Colonic mucosa (tissue), 4 donors: ENCODE results near the gene ABCA7. TPM values are rescaled to one million over a fixed set of nuclear protein-coding genes. Genes with fewer than 3 reads are reported as not detected.

Source experiments
- DNase-seq: peaks from one replicate; pipeline ENCODE4 v3.0.0-alpha.2; 2020
- H3K27ac ChIP-seq: fragments of 200-600 bp; one replicate; pipeline ENCODE4 v1.8.0; 2021
- H3K27me3 ChIP-seq: fragments of 200-600 bp; one replicate; pipeline ENCODE4 v1.8.0; 2021
- H3K36me3 ChIP-seq: fragments of 200-600 bp; one replicate; pipeline ENCODE4 v1.8.0; 2021
- H3K4me1 ChIP-seq: fragments of 200-600 bp; one replicate; pipeline ENCODE4 v1.8.0; 2021; ENCODE audit warnings: mild to moderate bottlenecking
- H3K4me3 ChIP-seq: fragments of 200-600 bp; one replicate; pipeline ENCODE4 v1.8.0; 2021
- H3K9ac ChIP-seq, 2 donors: one replicate each; pipeline ENCODE4 v1.7.0; 2013; ENCODE audit warnings: control low read depth in 2 of 2, low read depth in 2 of 2, low read length in 2 of 2
- H3K9me3 ChIP-seq: fragments of 200-600 bp; one replicate; pipeline ENCODE4 v1.8.0; 2021
- intact Hi-C: fragments of 100-400 bp; cut with DNase I; formaldehyde crosslinking; loops from one replicate; pipeline ENCODE4 v1.14.1; 2022
- total RNA-seq, 2 donors: library from RNA; stranded (reverse); fragmentation: NEBNext Ultra II Directional in 1 of 2; extraction: Animal tissue kit (Norgen Biotek cat#: 25700) in 1 of 2; gene quantifications; one replicate each; pipeline ENCODE4 v1.2.1, GENCODE V29; 2021
- TF ChIP-seq, protein P1 (sequence below): fragments of 200-600 bp; IDR thresholded peaks from one replicate; pipeline ENCODE4 v1.8.0; 2022; ENCODE audit warnings: antibody characterized with exemption, mild to moderate bottlenecking
- donor health status: healthy.
- donor health status: DM: no; HTN: no; CAD: no.
- donor health status: DM: no; HTN: no; CAD: no.

The ABCA7 gene
- total RNA-seq, 2 donors from 2014 or later, result 23.9 to 31.6 TPM

DNA sequence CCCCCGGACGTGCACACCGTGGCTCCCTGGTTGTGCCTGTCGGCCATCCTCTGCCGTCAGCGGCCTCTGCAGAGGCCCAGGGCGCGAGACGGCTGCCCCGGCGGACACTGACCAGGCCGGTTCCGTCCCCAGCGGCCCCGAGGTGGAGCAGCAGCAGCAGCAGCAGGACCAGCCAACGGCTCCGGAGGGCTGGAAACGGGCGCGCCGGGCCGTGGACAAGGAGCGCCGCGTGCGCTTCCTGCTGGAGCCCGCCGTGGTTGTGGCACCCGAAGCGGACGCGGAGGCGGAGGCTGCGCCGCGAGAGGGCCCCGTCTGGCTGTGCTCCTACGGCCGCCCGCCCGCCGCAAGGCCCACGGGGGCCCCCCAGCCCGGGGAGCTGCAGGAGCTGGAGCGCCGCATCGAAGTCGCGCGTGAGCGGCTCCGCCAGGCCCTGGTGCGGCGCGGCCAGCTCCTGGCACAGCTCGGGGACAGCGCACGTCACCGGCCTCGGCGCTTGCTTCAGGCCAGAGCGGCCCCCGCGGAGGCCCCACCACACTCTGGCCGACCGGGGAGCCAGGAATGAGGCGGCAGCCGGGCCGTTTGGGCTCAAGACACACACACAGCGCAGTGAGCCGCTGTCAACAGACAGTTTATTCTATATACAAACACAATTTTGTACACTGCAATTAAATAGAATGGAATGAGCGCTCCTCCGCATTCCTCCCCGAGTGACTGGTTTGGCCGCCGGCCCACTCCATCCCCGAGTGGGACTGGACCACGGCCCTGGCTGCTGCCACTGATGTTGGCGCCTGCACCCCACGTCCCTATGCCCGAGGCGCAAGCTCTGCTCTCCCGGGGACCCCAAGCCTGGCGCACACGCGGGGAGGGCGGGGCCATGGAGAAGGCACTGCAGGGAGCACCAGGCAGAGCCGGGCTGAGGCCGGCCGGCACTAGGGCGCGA lies 30.6 kb upstream of the ABCA7 start:
- DNase-seq, result no peak
- Histone ChIP-seq H3K36me3 (peaks cover 22% of the 10 kb centered on the region), H3K9ac (no peak overlapping the region), H3K4me3 (no peak overlapping the region), H3K27me3 (no peaks in the 10 kb centered on the region), H3K27ac (peak overlapping the region; percentile 44), H3K4me1 (no peaks in the 10 kb centered on the region), H3K9me3 (no peaks in the 10 kb centered on the region)
- TF ChIP-seq, protein P1, sequence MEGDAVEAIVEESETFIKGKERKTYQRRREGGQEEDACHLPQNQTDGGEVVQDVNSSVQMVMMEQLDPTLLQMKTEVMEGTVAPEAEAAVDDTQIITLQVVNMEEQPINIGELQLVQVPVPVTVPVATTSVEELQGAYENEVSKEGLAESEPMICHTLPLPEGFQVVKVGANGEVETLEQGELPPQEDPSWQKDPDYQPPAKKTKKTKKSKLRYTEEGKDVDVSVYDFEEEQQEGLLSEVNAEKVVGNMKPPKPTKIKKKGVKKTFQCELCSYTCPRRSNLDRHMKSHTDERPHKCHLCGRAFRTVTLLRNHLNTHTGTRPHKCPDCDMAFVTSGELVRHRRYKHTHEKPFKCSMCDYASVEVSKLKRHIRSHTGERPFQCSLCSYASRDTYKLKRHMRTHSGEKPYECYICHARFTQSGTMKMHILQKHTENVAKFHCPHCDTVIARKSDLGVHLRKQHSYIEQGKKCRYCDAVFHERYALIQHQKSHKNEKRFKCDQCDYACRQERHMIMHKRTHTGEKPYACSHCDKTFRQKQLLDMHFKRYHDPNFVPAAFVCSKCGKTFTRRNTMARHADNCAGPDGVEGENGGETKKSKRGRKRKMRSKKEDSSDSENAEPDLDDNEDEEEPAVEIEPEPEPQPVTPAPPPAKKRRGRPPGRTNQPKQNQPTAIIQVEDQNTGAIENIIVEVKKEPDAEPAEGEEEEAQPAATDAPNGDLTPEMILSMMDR, result no peak
- intact Hi-C loops, result no loop called here

DNA sequence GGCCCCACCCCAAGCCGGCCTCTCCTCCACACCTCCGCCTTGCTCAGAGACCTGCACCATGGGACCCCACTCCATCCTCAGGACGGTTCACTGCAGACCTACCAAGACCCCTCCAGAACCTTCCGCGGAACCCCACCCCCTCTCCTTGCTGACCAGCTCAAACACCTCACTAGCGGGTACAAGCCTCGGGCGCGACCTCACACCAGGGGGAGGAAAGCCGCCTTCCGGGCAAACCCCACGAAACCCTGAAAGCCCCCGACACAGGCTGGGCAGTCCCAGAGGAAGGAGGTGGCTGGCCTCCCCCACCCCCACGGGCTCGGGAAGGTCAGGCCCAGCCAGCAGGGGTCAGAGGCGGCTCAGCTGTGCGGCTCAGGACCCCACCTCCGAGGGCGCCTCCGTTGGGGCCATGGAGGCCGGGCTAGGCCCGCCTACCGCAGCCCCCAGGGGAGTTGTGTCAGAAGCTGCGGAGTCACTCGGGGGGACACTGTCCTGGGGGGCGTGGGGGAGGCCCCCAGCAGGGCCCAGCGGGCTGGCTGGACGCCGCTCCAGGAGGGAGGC lies 29.8 kb upstream of the ABCA7 start:
- Histone ChIP-seq H3K27ac (no peak overlapping the region), H3K9ac (no peak overlapping the region), H3K9me3 (no peaks in the 10 kb centered on the region), H3K27me3 (no peaks in the 10 kb centered on the region), H3K4me3 (no peak overlapping the region), H3K4me1 (no peaks in the 10 kb centered on the region), H3K36me3 (peaks cover 22% of the 10 kb centered on the region)
- TF ChIP-seq, protein P1, result no peak
- intact Hi-C loops, result no loop called here
- no peak for DNase-seq

DNA sequence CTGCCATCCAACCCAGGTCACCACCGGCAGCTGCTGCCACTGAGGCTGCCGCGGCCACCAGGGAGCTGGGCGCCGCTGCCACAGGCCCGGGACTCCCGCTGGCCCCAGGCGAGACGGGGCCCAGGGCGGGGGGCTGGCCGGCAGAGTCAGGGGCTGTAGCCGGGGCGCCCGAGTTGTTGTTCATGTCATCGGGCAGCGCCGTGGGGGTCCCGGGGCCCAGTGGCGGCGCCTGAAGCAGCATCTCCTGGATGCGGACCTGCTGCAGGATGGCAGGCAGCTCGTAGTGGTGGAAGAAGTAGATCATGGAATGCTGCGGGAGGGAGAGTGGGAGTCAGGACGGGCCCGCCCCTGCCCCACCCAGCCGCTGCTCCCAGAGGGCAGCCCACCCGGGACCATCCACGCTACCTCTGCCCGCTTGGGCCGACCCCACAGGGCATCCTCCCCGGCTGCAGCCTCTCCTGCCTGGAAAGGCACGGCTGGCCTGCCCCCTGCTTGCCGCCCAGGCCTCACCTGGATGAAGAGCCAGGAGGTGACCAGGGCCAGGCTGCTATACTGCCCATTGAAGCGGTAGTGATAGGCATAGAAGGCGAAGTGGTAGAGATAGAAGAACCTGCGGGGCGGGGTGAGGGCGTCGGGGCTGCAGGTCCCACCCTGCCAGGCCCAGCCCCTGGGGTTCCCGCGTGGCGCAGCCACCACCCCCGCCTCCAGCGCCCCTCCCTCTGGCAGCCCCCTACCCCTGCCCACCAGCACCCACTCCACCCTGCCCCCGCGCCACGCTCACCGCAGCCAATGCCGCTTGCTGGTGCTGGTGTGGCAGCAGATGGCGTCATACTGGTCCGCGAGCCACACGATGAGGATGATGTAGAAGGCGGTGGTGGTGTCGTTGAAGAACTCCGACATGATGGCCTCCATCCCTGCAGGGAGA lies 29.1 kb upstream of the ABCA7 start:
- Histone ChIP-seq H3K9me3 (no peaks in the 10 kb centered on the region), H3K9ac (no peak overlapping the region), H3K36me3 (peaks cover 22% of the 10 kb centered on the region), H3K4me3 (no peak overlapping the region), H3K27me3 (no peaks in the 10 kb centered on the region), H3K4me1 (peaks cover 1% of the 10 kb centered on the region), H3K27ac (no peak overlapping the region)
- intact Hi-C loops, result no loop called here
- no peak for DNase-seq
- TF ChIP-seq, protein P1, result no peak

DNA sequence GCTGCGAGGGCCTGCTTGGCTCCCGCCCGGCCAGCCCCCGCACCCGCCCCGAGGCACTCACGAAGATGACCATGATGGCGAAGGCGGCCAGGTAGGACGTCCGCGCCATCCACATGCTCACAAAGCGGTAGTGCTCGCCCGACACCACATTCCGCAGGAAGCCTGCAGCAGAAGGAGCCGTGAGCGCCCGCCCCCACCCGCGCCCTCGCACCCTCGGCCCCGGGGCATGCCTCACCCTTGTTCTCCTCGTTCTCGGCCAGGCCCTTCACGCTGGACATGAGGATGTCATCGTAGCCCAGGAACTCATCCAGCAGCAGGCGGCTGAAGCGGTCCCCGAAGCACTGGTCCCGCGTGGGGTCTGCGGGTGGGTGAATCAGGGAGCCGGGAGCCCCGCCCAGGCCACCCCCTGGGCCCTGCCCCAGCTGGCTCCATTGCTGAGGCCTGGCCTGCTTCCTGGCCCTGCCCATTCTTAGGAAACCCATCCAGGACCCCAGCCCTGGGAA lies 28.0 kb upstream of the ABCA7 start:
- TF ChIP-seq, protein P1, result no peak
- H3K4me1 ChIP-seq, result peaks cover 11% of the 10 kb centered on the region
- intact Hi-C loops, result no loop called here
- H3K9ac ChIP-seq, result no peak overlapping the region
- no peak for DNase-seq
- no peak overlapping the region for H3K4me3 ChIP-seq
- H3K27ac ChIP-seq, result no peak overlapping the region
- H3K9me3 ChIP-seq, result no peaks in the 10 kb centered on the region
- no peaks in the 10 kb centered on the region for H3K27me3 ChIP-seq
- H3K36me3 ChIP-seq, result peaks cover 22% of the 10 kb centered on the region

DNA sequence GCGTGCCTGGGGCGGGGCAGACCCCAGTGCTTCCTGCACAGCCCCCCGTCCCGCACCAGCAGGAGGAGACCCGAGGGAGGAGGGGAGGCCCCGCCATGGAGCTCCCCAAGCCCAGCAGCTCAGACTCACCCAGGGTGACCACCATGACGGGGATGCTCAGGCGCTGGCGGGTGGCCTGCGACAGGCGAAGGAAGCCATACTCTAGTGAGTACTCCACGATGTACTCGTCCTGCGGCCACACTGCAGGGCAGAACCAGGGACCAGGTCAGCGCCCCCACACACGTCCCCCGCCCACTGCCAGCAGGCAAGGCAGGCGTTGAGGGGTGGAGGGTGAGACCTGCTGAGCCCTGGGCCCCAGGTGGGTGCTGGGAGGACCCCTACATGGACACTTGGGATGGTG lies 27.6 kb upstream of the ABCA7 start:
- H3K4me3 ChIP-seq, result no peak overlapping the region

More for the DNA sequence above, 27.6 kb upstream of the ABCA7 start:
- no peak for DNase-seq
- no peak overlapping the region for H3K27ac ChIP-seq
- H3K9me3 ChIP-seq, result no peaks in the 10 kb centered on the region
- intact Hi-C loops, result no loop called here
- H3K4me1 ChIP-seq, result peaks cover 16% of the 10 kb centered on the region
- TF ChIP-seq, protein P1, result no peak
- H3K27me3 ChIP-seq, result no peaks in the 10 kb centered on the region
- H3K9ac ChIP-seq, result no peak overlapping the region
- peaks cover 22% of the 10 kb centered on the region for H3K36me3 ChIP-seq
